ENCODE data around the gene PLSCR2. TPM values are rescaled to one million over a fixed set of nuclear protein-coding genes. Genes with fewer than 3 reads are reported as not detected.
"Not testable (repeated sequence)": the region's sequence is repeated elsewhere in the genome, so short reads cannot be mapped to it uniquely, and the experiment has no call there.

PLSCR2 gene
- total RNA-seq, 1 donor from 2014 or later = 2.6 TPM

DNA sequence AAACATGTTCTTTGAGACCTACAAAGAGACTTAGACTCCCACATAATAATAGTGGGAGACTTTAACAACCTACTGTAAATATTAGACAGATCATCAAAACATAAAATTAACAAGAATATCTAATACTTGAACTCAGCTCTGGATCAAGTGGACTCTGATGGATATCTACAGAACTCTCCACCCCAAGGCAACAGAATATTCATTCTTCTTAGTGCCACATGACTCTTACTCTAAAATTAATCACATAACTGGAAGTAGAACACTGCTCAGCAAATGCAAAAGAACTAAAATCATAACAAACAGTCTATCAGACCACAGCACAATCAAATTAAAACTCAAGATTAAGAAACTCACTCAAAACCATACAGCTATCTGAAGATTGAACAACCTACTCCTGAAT is 15.9 kb upstream of the PLSCR2 start:
- DNase-seq (ENCODE audit: low spot score) = no peak

- DNase-seq (ENCODE audit: low spot score) = no peak
These were observed 6.9 kb upstream of the PLSCR2 start for GRCh38 chr3:146476094-146476740.

GRCh38 chr3:146474976-146475375 is 5.6 kb upstream of the PLSCR2 start:
- DNase-seq (ENCODE audit: low spot score) = not testable (repeated sequence)

- DNase-seq (ENCODE audit: low spot score) = no peak
These were observed 4.4 kb upstream of the PLSCR2 start for GRCh38 chr3:146473726-146474125.

DNA sequence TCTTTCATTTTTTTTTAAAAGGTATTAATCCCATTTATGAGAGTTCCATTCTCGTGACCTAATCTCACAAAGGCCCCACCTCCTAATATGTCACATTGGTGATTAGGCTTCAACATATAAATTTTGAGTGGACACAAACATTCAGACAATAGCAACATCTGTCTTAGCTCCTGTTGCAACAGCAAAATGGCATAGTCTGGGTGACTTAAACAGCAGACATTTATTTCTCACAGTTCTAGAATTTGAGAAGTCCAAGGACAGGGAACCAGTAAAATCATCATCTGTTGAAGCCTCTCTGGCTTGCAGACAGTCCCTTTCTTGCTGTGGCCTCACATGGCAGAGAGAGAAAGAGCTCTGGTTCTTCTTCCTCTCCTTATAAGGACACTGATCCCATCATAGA is 3.2 kb upstream of the PLSCR2 start:
- no peak for DNase-seq (ENCODE audit: low spot score)

DNA sequence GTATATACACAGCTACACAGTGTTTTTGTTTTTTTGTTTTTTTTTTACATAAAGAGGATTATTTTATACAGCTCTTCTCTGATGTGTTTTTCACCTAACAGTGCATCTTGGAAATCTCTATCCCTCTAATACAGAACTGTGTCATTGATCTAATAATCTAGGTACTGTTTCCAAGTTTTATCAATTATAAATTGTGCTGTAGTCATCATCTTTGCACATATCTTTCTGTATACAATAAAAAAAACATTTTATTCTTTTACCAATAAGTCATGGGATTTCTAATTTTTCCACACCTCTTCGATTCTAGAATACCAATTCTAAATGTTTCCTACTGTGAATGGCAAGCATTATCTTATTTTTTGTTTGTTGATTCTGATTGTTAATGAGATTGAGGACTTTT is 1.7 kb upstream of the PLSCR2 start:
- DNase-seq (ENCODE audit: low spot score) = no peak

- no peak for DNase-seq (ENCODE audit: low spot score)
These were observed 1.1 kb upstream of the PLSCR2 start for GRCh38 chr3:146470425-146470990.

DNA sequence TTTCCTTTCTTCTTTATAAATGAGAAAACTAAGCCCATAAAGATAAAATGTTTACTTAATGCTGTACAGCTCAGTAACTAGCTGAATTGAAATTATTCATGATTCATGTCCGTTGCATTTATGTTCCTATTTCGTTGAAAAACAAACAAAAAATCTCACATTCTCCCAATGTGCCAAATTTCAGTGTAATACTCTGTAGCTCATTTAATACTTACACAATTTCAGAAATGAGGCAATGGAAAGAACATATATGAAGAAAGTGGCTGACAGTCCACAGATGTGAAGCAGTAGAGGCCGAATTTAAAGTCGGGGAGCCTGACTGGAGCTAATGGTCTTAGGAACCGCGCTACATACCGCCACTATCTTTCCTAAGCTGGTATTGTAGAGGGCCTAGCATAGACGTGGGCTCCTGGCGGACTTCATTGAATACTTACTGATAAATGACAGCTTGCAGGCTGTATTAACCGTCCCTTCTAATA is 651 bp downstream of the PLSCR2 start:
- no peak for DNase-seq (ENCODE audit: low spot score)

GRCh38 chr3:146468234-146468633 is 1.1 kb downstream of the PLSCR2 start:
- no peak for DNase-seq (ENCODE audit: low spot score)

DNA sequence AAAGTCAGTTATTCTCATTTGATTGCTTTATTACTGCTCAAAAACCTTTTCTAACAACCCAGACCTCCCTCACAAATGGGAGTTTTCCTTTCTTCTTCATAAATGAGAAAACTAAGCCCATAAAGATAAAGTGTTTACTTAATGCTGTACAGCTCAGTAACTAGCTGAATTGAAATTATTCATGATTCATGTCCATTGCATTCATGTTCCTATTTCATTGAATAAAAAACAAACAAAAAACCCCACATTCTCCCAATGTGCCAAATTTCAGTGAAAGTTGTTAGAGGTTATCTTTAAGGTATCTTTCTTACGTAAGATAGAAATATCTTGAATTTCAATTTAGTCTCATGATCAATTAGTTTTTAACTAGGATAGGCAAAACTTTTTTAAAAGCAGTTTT is 2.8 kb downstream of the PLSCR2 start:
- no peak for DNase-seq (ENCODE audit: low spot score)

DNA sequence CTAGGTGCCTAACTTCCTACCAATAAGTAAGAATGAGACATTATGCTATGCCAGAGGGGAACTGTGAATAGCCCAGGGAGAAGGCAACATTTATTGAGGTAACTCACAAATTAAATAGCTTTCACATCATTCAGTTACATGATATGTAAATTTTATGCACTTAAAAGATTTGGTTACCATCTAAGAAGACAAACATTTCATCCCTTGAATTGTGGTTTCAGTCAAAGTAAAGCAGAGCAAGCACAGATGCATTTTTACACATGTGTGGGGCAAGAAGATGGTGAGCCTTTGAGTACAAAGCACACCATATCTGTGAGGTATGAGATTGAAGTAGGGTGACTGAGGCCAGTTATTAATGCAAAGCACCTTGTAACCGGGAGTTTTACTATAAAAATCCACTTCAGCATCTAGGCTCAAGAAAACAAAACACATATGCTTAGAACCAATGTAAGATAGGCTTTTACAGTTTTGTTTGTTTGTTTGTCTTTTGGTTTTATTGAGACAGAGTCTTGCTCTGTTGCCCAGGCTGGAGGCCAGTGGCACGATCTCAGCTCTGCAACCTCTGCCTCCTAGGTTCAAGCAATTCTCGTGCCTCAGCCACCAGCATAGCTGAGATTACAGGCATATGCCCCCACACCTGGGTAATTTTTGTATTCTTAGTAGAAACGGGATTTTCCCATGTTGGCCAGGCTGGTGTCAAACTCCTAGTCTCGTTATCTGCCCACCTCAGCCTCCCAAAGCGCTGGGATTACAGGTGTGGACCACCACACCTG is 3.5 kb downstream of the PLSCR2 start:
- DNase-seq (ENCODE audit: low spot score) = no peak

- DNase-seq (ENCODE audit: low spot score) = no peak
These were observed 4.6 kb downstream of the PLSCR2 start for GRCh38 chr3:146464783-146465182.

GRCh38 chr3:146464005-146464595 is 5.3 kb downstream of the PLSCR2 start:
- DNase-seq (ENCODE audit: low spot score) = no peak

DNA sequence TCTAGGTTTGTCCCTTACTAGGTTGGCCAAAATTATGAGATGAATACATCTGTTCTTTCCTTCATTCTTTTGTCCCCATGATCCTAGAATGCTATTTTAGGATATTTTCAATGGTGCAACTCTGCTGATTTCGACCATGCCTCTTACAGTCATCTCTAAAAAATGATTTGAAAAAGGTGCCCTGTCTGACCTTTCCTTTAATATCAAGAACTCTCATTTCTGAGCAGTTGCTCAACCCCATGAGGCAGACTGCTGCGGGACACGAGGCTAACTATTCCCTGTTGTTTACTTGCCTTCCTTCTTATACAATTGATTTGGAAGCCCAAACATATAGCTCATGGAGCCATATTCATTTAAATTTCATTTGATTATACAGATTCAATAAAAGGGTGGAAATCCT is 14.6 kb downstream of the PLSCR2 start:
- DNase-seq (ENCODE audit: low spot score) = no peak

DNA sequence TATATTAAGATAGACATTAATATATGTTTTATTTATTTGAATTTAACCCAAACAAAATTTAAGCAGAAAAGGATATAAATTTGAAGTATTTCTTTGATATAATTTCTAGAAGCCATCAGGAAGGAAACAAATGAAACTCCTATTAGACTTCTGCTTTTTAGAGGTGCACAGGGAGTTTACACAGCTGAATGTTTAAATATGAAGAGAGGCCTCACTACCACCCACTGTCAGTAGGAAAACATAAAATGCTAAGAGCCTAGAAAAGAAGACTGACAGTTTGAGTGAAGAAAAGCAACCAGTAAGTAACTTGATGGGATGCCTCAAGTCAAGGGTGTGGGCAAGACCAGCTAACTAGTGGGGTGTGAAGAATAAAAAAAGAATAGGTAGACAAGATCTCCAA is 19.7 kb downstream of the PLSCR2 start:
- DNase-seq (ENCODE audit: low spot score) = no peak

GRCh38 chr3:146449076-146449475 is 20.3 kb downstream of the PLSCR2 start:
- no peak for DNase-seq (ENCODE audit: low spot score)

GRCh38 chr3:146446026-146446425 is 23.3 kb downstream of the PLSCR2 start:
- DNase-seq (ENCODE audit: low spot score) = no peak

DNA sequence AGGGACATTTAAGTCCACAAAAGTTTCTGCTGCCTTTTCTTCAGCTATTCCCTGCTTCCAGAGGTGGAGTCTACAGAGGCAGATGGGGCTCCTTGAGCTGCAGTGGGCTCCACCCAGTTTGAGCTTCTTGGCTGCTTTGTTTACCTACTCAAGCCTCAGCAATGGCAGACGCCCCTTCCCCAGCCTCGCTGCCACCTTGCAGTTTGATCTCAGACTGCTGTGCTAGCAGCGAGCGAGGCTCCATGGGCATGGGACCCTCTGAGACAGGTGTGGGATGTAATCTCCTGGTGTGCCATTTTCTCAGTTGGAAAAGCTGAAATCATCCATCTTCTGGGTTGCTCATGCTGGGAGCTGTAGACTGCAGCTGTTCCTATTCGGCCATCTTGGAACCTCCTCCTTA is 29.1 kb downstream of the PLSCR2 start:
- DNase-seq (ENCODE audit: low spot score) = not testable (repeated sequence)

GRCh38 chr3:146432066-146432465 is 37.3 kb downstream of the PLSCR2 start:
- DNase-seq (ENCODE audit: low spot score) = no peak

DNA sequence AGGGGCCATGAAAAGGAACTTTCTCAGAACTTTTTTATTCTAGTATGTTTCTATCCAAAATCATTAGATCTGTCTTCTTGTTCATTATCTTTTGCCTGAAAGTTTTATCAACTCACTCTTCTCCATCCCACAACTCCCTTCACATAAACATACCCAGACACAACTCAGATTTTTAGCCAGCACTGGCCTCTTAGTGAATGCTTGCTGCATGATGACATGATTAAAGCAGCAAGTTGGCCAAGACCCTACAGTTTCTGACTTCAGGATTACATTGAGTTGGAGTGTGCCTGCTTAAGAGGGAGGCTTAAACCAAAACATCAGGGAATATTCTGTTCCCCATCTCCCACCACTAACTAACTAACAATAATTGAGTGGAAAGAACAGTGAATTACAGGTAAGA is 38.1 kb downstream of the PLSCR2 start:
- DNase-seq (ENCODE audit: low spot score) = no peak

GRCh38 chr3:146425341-146425740 is 44.0 kb downstream of the PLSCR2 start:
- DNase-seq (ENCODE audit: low spot score) = no peak
